Coronary artery (tissue), 2 donors: Measurements from ENCODE around the gene CCM2.

Experiments used
- DNase-seq: peaks from one replicate; pipeline ENCODE4 v3.0.0-alpha.2; 2017; ENCODE audit warnings: low spot score
- H3K27ac ChIP-seq, 2 donors: fragments of 200-600 bp; sonication (generic); one replicate each; pipeline ENCODE4 v1.5.1; 2016 to 2019
- H3K4me3 ChIP-seq: fragments of 200-600 bp; sonication (generic); 2 replicates; pipeline ENCODE4 v1.5.1; 2016; ENCODE audit warnings: mild to moderate bottlenecking, moderate library complexity
- TF ChIP-seq, protein P1 (sequence below): fragments of 200-600 bp; sonication (generic); IDR thresholded peaks from one replicate; pipeline ENCODE4 v1.5.1; 2019; ENCODE audit warnings: antibody characterized with exemption

The CCM2 gene

DNA sequence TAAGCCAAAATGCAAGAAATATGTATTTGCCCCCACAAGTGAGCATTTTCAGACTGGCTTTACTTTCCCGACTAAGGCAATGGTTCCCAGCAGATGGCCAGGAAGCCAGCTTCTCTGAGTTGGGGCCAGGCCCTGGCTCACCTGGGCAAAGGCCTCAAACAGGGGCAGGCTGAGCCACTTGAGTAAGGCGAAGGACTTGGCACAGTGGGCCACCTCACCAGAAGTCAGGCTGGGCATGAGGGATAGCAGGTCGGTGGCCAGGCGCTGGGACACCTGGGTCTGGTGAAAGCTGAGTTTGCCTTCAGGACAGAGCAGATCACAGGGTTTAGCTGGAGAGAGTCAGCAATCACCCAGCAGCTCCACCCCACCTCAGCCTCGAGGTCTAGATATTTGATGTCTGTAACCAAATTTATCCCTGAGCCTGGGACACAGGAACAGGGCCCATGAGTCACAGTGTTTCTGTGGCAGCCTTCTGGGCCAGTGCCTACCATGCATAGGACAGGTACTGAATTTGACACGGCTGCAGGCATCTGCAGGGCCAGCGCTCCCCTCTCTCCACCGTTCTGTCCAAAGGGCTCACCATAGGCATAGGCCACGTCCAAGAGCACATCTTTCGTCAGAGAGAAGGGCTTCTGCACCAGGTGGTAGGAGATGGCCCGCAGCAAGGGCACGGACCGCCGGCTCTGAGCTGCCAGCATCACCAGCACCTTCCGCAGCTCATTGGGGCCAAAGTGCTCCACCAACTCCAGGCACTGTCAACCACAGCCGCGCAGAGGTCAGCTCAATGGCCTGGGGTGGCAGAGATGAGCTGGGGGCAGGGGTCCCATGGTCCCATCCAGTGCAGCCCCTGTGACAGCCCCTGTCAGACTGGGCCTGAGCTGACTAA is 104.2 kb downstream of the CCM2 start:
- TF ChIP-seq, protein P1, sequence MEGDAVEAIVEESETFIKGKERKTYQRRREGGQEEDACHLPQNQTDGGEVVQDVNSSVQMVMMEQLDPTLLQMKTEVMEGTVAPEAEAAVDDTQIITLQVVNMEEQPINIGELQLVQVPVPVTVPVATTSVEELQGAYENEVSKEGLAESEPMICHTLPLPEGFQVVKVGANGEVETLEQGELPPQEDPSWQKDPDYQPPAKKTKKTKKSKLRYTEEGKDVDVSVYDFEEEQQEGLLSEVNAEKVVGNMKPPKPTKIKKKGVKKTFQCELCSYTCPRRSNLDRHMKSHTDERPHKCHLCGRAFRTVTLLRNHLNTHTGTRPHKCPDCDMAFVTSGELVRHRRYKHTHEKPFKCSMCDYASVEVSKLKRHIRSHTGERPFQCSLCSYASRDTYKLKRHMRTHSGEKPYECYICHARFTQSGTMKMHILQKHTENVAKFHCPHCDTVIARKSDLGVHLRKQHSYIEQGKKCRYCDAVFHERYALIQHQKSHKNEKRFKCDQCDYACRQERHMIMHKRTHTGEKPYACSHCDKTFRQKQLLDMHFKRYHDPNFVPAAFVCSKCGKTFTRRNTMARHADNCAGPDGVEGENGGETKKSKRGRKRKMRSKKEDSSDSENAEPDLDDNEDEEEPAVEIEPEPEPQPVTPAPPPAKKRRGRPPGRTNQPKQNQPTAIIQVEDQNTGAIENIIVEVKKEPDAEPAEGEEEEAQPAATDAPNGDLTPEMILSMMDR, result no peak

DNA sequence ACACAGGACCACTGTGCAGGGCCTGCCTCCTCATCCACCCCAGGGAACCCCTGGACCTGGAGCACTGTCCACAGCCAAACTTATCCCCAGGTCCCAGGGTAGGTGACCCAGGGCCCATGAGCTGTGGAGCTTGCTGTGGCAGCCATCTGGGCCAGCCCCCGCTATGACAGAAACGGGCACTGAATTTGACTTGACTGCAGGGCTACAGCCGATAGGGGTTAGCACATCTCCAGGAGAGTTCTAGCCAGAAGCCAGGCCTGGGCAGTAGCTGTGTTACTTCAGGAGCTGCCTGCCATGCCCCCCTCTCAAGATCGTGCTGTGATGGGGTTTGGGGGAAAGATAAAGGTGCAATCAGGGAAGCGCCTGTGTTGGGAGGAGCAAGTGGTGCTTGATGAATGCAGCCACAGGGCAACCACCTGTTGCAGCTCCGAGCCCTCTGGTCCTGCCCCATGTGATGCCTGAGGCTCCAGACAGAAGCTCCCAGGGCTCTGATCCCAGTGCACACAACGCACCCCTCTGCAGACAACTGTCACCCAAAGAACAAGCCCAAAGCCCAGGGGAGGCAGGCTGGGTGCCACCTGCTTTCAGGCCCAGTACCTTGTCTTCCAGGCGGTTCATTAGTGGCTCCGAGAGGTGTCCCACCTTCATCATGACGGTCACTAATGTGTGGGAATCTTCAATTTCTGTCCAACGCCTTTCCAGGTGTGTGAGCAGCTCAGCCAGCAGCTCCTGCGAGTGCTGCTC is 105.0 kb downstream of the CCM2 start:
- Histone ChIP-seq H3K27ac (no peak overlapping the region), H3K4me3 (no peak overlapping the region)
- DNase-seq, result peak; percentile 66
- TF ChIP-seq, protein P1, result no peak

More for the DNA sequence above, 104.2 kb downstream of the CCM2 start:
- Histone ChIP-seq H3K27ac (no peak overlapping the region), H3K4me3 (no peak overlapping the region)
- DNase-seq, result no peak

DNA sequence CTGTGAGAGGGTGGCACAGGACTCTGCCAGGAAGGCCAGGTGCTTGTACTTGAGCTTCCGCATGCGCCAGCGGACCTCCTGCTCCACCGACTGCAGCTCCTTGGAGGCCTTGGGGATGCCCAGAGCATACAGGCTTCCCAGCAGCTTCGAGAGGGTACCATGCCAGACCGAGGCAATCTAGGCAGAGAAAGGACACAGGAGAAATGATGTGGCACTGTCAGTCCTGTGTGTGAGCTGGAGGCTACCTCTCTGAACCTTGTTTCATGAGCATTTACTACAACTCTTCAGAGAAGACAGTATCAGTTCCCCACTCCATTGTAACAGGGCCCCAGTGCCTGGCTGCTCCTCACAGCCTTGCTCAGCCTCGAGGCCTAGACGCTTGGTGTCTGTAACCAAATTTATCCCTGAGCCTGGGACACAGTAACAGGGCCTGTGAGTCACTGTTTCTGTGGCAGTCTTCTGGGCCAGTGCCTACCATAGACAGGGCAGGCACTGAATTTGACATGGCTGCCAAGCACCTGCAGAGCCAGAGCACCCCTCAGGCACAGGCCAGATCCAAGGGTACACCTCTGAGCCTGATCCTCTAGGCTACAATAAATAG is 105.7 kb downstream of the CCM2 start:
- Histone ChIP-seq H3K27ac (no peak overlapping the region), H3K4me3 (no peak overlapping the region)
- DNase-seq, result no peak
- TF ChIP-seq, protein P1, result no peak

DNA sequence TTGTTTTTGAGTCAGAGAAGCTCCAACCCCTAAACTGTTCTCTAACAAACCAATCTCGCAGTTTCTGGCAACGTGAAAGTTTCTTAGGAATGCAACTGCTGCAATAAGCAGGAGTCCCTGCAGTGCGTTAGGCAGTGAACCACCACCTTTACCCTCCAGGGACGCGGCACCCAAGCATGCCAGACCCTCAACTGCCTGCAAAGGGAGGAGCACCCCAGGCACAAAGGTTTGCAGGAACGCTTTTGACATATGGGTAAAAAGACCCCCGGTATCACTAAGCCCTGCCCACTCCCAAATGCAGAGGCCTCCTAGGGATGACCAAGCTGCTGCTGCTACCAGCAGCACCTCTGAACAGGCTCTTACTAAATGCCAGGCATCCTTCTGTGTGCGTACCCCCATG is 106.8 kb downstream of the CCM2 start:
- DNase-seq, result no peak
- H3K4me3 ChIP-seq, result no peak overlapping the region
- TF ChIP-seq, protein P1, result no peak
- no peak overlapping the region for H3K27ac ChIP-seq

DNA sequence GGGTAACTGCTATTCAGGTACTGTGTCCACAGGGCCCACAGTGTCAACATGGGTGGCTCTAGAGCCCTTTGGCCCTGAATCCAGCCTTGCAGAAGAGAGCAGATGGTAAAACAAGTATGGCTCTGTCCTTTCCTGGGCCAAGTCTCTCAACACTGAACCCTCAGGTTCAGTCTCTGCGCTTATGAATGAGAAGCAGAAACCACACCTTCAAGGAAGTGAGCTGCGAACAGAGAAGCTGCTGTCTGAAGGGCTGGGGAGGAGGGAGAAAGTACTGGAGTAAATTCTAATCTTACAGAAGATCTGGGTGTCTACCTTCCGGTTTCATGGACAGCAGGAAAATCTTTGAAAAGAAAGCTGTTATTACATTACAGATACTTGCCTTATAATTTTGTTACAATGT is 107.4 kb downstream of the CCM2 start:
- H3K4me3 ChIP-seq, result no peak overlapping the region
- H3K27ac ChIP-seq, result no peak overlapping the region
- TF ChIP-seq, protein P1, result no peak
- no peak for DNase-seq

DNA sequence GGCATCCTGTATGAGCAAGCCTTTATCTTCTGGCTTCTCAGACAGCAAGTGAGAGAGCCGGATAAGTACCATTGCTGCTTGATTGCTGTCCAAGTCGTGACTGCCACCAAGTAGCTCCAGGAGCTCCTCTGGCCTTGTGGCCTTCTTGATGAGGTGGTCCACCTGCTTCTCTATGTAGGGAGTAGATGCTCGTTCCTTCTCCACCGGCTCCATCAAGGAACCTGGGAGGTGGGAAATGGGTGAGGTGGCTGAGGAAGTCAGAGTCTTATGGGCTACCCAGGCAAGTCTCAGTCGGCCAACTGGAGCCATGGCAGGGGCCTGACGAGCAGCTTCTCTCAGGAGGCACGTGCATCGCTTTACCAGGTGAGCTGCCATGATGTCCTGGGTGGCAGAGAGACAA is 108.9 kb downstream of the CCM2 start:
- TF ChIP-seq, protein P1, result no peak
- H3K27ac ChIP-seq, result no peak overlapping the region
- peak; percentile 64 for DNase-seq
- no peak overlapping the region for H3K4me3 ChIP-seq
